Measurements from ENCODE around the gene MLLT6. TPM values are rescaled to one million over a fixed set of nuclear protein-coding genes. Genes with fewer than 3 reads are reported as not detected.

MLLT6 gene
- total and polyA plus RNA-seq, 2 of the 13 experiments (the other 11 are each of a cell fraction or from before 2014, with no cell fraction given), result 50.7 to 69.5 TPM

DNA sequence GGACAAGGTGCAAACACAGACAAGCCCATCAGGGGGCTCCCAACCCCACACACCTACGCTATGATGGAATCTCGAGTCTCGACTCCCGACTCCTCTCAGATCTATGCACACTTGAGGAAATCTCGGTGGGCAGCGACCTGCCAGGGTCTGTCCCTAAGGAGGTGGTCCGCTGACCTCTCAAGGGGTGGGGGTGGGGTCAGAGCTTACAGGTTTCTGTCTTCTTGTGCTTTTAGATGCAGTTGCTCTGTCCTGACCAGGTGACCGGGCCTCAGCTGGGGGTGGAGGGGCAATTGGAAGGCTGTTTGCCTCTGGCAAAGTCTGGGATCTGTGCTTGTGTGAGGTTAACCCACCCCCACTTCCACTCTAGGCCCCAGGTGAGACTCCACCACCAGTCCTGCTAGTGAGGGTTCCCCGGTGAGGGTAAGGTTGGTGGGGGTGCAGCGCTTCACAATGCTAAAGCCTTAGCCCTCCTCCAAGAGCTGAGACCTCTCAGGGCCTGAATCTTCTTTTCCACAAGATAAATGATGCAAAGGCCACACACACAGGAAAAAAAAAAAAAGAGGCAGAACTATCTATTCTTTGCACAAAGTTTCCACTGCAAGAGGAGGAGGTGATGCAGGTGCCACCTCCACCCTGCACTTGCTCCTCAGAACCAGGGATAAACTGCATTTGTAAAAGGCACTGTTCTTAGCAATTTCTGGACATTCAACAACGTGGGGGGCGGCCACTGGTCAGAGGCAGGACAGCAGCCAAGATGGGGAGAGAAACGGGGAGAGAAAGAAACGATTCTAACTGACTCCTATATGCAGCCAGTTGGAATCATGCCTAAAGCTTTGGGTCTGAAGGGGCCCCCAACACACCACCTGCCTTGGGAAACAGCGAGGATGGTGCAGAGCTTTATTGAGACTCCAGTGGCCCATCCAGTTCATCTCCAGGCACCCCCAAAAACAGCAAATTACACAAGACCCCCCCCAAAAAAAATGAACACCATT is 29.2 kb downstream of the MLLT6 start (continued):
- TF ChIP-seq, protein P1, sequence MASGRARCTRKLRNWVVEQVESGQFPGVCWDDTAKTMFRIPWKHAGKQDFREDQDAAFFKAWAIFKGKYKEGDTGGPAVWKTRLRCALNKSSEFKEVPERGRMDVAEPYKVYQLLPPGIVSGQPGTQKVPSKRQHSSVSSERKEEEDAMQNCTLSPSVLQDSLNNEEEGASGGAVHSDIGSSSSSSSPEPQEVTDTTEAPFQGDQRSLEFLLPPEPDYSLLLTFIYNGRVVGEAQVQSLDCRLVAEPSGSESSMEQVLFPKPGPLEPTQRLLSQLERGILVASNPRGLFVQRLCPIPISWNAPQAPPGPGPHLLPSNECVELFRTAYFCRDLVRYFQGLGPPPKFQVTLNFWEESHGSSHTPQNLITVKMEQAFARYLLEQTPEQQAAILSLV (CRISPR knock-in tag; IDR thresholded peaks at IDR 0.05; ENCODE audit: borderline replicate concordance), result no peak
- TF ChIP-seq ZKSCAN5 (CRISPR knock-in tag; IDR thresholded peaks at IDR 0.05) (no peak), ZNF350 (CRISPR knock-in tag; IDR thresholded peaks at IDR 0.05; ENCODE audit: borderline replicate concordance, low read depth) (0 out of 2 replicates have a peak, but pooled peaks have one; percentile 19), SMYD3 (CRISPR knock-in tag; IDR thresholded peaks at IDR 0.05) (no peak), ZNF329 (CRISPR knock-in tag; IDR thresholded peaks at IDR 0.05; ENCODE audit: low read depth) (no peak), SRY (CRISPR knock-in tag; IDR thresholded peaks at IDR 0.05) (no peak), ZFP36L1 (CRISPR knock-in tag; IDR thresholded peaks at IDR 0.05) (no peak), XRCC5 (optimal IDR thresholded peaks at IDR 0.05; ENCODE audit: low read length) (peak; percentile 84), ZFY (CRISPR knock-in tag; IDR thresholded peaks at IDR 0.05) (no peak), CREB1 (IDR thresholded peaks at IDR 0.05) (no peak), CREB1 (CRISPR knock-in tag; IDR thresholded peaks at IDR 0.05) (no peak), ATF7 (IDR thresholded peaks at IDR 0.05) (no peak), ATF7 (CRISPR knock-in tag; IDR thresholded peaks at IDR 0.05) (no peak), ZBTB7B (CRISPR knock-in tag; IDR thresholded peaks at IDR 0.05) (no peak), ZNF205 (CRISPR knock-in tag; IDR thresholded peaks at IDR 0.05) (no peak), SRF (IDR thresholded peaks at IDR 0.05; ENCODE audit: low read depth, low read length) (no peak), SMAD9 (CRISPR knock-in tag; IDR thresholded peaks at IDR 0.05) (no peak)
- TF ChIP-seq, protein P2, sequence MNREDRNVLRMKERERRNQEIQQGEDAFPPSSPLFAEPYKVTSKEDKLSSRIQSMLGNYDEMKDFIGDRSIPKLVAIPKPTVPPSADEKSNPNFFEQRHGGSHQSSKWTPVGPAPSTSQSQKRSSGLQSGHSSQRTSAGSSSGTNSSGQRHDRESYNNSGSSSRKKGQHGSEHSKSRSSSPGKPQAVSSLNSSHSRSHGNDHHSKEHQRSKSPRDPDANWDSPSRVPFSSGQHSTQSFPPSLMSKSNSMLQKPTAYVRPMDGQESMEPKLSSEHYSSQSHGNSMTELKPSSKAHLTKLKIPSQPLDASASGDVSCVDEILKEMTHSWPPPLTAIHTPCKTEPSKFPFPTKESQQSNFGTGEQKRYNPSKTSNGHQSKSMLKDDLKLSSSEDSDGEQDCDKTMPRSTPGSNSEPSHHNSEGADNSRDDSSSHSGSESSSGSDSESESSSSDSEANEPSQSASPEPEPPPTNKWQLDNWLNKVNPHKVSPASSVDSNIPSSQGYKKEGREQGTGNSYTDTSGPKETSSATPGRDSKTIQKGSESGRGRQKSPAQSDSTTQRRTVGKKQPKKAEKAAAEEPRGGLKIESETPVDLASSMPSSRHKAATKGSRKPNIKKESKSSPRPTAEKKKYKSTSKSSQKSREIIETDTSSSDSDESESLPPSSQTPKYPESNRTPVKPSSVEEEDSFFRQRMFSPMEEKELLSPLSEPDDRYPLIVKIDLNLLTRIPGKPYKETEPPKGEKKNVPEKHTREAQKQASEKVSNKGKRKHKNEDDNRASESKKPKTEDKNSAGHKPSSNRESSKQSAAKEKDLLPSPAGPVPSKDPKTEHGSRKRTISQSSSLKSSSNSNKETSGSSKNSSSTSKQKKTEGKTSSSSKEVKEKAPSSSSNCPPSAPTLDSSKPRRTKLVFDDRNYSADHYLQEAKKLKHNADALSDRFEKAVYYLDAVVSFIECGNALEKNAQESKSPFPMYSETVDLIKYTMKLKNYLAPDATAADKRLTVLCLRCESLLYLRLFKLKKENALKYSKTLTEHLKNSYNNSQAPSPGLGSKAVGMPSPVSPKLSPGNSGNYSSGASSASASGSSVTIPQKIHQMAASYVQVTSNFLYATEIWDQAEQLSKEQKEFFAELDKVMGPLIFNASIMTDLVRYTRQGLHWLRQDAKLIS (CRISPR knock-in tag; IDR thresholded peaks at IDR 0.05), result no peak
- TF ChIP-seq, protein P3, sequence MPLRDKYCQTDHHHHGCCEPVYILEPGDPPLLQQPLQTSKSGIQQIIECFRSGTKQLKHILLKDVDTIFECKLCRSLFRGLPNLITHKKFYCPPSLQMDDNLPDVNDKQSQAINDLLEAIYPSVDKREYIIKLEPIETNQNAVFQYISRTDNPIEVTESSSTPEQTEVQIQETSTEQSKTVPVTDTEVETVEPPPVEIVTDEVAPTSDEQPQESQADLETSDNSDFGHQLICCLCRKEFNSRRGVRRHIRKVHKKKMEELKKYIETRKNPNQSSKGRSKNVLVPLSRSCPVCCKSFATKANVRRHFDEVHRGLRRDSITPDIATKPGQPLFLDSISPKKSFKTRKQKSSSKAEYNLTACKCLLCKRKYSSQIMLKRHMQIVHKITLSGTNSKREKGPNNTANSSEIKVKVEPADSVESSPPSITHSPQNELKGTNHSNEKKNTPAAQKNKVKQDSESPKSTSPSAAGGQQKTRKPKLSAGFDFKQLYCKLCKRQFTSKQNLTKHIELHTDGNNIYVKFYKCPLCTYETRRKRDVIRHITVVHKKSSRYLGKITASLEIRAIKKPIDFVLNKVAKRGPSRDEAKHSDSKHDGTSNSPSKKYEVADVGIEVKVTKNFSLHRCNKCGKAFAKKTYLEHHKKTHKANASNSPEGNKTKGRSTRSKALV (CRISPR knock-in tag; IDR thresholded peaks at IDR 0.05), result no peak
- TF ChIP-seq, protein P4, sequence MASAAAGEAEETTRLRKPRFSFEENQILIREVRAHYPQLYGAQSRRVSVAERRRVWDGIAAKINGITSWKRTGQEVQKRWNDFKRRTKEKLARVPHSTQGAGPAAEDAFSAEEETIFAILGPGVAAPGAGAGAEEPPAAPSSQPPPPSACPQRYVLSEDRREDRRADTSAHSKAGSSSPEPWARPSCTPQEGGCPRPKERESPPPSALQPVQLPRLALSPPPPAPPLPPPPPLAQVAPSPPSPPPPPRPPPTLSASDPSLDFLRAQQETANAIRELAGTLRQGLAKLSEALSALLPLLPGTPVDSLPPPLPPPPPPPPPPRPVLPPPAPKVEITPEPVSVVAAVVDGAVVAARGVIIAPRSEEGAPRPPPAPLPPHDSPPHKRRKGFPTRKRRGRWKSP (CRISPR knock-in tag; IDR thresholded peaks at IDR 0.05), result no peak

All from HepG2 (cell line).